NCI-H2227 (cell line): Measurements from ENCODE around the gene NVL.
A peak's percentile ranks its signal among the peaks of the same experiment; 100 is the strongest.

Experiments used
- DNase-seq: peaks from one replicate; lab custom pipeline; 2025; ENCODE audit not compliant: unreplicated experiment; lab: John Stamatoyannopoulos, UW

The NVL gene

DNA sequence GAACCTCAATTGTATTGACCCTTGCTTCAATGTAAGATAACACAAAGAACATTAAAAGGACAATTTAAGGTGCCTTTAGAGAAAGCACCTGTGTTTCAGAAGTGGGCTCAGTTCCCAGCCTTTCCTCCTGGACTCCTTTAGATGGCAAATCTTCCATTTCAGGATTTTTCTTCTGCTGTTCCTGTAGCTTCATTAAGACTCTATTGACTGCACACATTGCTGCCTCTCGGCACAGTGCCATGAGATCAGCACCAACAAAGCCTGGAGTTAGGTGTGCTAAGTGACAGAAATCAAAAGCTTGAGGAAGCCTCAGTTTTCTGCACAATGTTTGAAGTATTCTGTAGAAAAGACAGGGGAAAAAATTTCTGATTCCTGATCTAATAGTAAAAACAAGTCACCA is 40.6 kb downstream of the NVL start:
- DNase-seq: no peak

DNA sequence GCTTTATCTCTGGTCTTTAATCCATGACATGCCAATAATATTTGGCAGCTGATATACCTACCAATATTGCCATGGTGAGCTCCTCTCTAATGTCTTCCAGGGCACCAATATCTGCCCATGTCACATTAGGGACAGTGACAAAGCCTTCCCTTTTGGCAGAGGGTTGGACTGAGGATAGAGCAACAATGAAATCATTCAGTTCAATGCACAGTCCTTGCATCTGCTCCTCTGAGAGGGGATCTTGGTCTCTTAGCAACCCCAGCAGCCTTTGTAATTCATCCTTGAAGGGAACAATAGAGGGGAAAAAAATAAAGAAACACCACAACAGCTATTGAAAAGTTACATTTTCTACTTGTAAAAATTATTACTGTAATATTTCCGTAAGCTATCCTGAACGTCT is 42.3 kb downstream of the NVL start:
- peak; percentile 8 for DNase-seq

DNA sequence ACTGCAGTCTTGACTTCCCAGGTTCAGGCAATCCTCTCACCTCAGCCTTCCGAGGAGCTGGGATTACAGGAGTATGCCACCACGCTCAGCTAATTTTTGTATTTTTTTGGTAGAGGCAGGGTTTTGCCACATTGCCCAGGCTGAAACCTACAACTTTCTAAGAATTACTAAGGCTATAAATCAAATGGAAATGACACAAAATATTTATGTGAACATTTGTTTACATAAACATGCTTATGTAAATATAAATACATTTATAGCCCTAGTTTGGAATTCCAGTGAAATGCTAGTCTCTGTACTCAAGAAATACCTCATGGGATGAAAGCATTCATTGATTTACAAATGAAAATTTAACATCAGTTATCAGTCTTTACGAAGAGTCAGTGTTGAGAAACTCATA is 47.8 kb downstream of the NVL start:
- no peak for DNase-seq

GRCh38 chr1:224276771-224277487 is 53.0 kb downstream of the NVL start:
- DNase-seq: no peak

DNA sequence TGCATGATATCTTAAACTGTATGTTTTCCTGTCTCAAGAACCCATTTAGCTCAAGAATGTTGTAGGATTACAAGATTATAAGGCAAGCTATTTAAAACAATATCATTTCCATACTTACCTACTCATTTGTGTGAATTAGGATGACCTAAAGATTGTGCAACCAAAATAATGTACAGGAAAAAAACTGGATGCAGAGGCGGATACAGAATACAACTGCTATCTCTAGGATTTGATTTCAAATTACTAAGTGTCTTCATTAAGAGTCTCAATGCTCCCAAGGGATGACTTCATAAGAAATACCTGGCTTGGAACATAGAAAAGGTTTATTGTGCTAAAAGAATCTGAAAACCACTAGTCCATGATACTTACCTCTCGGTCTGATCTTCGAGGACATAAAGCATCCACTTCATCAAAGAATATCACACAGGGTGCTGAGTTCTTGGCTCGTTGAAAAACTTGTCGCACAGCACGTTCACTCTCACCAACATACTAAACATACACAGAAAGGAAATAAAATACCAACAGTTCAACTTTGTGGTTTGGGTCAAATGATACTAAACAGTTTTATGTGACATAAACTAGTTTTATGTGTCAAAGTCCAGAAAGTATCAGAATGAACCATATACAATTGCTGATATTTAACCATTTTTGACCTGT is 54.9 kb downstream of the NVL start:
- DNase-seq: no peak

- no peak for DNase-seq
Measured at GRCh38 chr1:224273641-224274040, 56.3 kb downstream of the NVL start.

GRCh38 chr1:224271106-224271505 is 58.9 kb downstream of the NVL start:
- DNase-seq: no peak

GRCh38 chr1:224267925-224268324 is 62.0 kb downstream of the NVL start:
- peak; percentile 41 for DNase-seq

DNA sequence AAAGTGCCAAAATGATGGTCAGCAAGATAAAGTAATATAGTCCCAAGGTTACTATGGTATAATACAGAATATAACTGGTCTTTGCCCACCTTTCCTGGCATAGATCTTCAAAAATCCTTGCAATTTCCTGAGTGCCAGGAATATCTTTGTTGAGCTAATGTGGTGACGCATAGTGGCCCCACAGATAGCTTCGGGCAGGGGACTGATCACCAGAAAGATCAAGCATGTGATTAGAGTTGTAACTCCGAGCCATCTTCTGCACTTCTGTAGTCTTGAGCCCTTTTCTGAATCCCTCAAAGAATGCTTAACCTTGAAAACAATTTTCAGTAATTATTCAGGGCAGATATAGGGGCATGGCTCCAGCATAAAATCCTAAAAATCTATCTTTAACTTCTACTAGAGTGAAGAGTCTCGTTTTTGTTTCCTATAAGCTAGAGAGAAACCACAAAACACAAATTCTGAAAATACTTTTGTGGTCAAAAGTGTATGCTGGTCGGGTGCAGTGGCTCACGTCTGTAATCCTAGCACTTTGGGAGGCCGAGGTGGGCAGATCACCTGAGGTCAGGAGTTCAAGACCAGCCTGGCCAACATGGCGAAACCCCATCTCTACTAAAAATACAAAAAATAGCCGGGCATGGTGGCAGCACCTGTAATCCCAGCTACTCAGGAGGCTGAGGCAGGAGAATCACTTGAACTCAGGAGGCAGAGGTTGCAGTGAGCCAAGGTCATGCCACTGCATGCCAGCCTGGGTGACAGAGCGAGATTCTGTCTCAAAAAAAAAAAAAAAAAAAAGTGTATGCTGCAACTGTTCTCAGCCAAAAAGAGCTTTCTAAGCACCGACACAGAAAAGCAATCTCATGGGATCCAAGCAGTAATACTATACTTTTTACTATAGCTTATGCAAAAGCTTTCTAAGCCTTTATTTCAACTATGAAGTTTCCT is 62.8 kb downstream of the NVL start:
- DNase-seq: no peak

DNA sequence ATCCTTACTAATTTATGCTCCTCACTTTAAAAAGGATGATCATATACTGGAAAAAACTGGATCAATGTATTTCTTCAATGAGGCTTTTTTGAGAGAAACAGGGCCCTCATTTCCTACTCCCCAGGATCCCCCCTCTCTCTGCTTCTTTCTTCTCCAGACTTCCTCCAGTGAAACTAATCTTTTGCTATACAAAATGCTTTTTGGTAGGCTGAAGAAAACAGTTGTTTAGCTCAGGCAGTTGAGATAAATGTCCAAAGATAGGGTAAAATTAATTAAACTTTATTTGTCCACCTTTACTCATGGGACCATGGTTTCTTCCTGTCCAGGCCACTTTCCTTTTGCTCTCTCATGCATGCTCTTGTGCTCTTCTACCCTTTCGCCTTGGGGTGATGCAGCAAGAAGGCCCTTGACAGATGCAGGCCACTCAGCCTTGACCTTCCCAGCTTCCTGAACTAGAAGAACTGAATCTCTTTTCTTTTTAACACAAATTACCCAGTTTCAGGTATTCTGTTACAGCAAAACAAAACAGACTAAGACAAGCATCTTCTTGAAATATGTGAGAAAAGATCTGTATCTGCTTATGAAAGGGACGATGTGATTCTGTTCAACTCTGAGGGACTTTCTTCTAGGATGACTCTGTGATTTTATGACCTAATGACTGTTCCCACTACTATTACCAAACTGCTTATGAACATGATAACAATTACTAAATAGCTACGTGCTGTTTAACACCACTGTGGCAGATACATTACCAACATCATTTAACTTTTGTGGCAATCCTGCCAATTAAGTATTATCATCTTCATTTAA is 63.7 kb downstream of the NVL start:
- no peak for DNase-seq

DNA sequence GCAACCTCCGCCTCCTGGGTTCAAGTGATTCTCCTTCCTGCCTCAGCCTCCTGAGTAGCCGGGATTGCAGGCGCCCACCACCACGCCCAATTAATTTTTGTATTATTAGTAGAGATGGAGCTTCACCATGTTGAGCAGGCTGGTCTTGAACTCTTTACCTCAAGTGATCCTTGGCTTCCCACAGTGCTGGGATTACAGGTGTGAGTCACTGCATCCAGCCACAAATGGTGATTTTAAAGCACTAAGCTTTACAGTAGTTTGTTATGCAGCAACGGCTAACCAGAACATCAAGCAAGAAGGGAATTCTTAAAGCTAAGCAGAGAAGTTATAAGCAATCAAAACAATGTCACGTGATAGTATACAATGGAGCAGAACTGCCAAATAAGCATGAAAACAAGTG is 65.7 kb downstream of the NVL start:
- no peak for DNase-seq

DNA sequence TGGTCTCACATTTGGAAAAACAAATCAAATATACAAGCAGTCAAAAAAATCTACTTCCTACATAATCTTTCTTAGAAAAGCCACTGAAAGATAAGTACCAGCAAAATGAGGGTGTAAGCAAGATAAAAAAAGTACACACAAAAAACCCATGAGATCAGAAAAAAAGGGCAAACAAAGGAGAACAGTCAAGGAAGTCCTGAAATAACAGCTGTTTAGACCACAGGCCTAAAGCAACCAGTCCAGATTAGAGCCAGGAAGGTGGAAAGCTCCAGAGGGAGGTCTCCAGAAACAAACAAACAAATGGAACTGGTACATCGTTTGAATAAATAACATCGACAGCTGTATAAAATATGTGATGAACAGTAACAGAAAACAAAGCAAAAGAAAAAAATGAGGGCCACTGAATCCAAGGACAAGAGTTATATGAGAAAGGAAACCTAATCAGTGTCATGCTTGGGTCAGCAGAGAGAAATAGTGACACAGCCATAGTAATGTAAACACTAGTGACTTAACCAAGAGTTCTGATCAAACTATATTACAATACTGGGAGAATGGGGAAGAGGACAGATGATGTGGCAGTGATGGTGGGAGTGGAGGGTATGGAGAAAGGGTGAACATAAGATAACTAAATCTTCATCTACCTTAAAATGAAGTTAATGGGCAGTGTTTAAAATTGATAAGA is 67.5 kb downstream of the NVL start:
- DNase-seq: no peak

- DNase-seq: no peak
Measured at GRCh38 chr1:224259986-224260385, 70.0 kb downstream of the NVL start.

GRCh38 chr1:224258351-224258750 is 71.6 kb downstream of the NVL start:
- DNase-seq: no peak

GRCh38 chr1:224256640-224257039 is 73.3 kb downstream of the NVL start:
- no peak for DNase-seq

DNA sequence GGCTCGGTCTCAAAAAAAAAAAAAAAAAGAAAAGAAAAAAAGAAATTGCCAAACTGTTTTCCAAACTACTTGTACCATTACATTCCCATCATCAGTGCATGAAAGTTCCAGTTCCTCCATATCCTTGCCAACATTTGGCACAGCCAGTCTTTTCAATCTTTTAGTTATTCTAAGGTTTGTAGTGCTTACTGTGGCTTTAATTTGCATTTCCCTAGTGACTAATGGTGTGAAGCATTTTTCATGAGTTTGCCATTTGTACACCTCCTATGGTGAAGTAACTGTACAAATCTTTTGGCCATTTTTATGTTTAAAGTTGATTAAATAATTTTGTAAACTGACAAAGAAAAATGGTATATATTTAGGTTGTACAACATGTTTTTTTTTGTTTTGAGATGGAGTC is 76.3 kb downstream of the NVL start:
- DNase-seq: no peak

GRCh38 chr1:224252479-224252878 is 77.5 kb downstream of the NVL start:
- no peak for DNase-seq

- DNase-seq: no peak
Measured at GRCh38 chr1:224251741-224252146, 78.2 kb downstream of the NVL start.

DNA sequence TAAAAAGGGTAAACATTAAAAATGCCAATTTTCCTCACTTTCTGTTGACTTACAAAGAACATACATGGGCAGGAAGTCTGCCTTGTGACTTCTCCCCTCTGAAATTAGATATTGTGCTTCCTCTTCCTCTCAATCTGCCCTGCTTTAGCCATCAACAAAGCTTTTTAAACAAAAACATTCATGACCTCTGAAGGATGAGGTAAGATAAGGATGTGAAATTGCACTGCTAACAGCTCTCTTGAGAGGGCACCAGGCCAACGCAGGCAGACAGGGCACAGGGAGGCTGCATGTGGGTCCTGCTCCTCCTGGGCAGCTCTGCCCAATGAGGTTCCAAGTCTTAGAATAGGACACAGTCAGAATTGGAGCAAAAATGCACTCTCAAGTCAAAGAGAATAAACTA is 84.8 kb downstream of the NVL start:
- DNase-seq: no peak

GRCh38 chr1:224238756-224239155 is 91.2 kb downstream of the NVL start:
- DNase-seq: no peak
